K562 (cell line): ENCODE results near the gene DUSP5. TPM values are rescaled to one million over a fixed set of nuclear protein-coding genes. Genes with fewer than 3 reads are reported as not detected.

Source experiments
- ATAC-seq: fragments of 200-7000 bp; cut with Tn5 transposase; 3 replicates; pipeline ENCODE4 v1.9.1; 2020; ENCODE audit warnings: moderate library complexity
- BruUV-seq: library from RNA; stranded (reverse); fragments of 400-500 nt; replicated peaks from 2 replicates; lab custom pipeline; 2021; lab: Mats Ljungman, UMichigan
- CTCF ChIA-PET: fragments of 300-600 bp; formaldehyde crosslinking; extraction: SDS; loops from one replicate; lab custom pipeline; 2021; ENCODE audit warnings: low intra/inter-chr PET ratio; lab: Yijun Ruan, JAX
- POLR2A ChIA-PET: fragments of 300-600, 350-650 bp; sonication (Branson Sonifier 250); formaldehyde crosslinking; extraction: SDS; loops from one replicate; lab custom pipeline; 2021; ENCODE audit warnings: antibody characterized with exemption, inconsistent platforms; lab: Yijun Ruan, JAX
- DNase-seq, 4 experiments: peaks; one replicate each; pipeline versions ENCODE4 v3.0.0 to v3.0.0-alpha.2; 2011 to 2018; ENCODE audit warnings: low spot score in 3 of 4, mixed read lengths in 3 of 4; ENCODE audit errors: extremely low read depth in 1 of 4
- FAIRE-seq: peaks from 2 replicates; lab custom pipeline; 2011; peaks lifted over from hg19 to GRCh38; lab: Jason Lieb, UNC
- H2AFZ ChIP-seq: 2 replicates; pipeline ENCODE4 v1.6.0; 2011; ENCODE audit warnings: low read depth, low read length, control low read depth, inconsistent platforms
- H3K27ac ChIP-seq: fragments of 200-600 bp; 3 replicates; pipeline ENCODE4 v1.8.0; 2011; ENCODE audit warnings: low read depth, mild to moderate bottlenecking, control low read depth, inconsistent platforms, low read length, moderate library complexity, mixed read lengths; ENCODE audit errors: extremely low read depth
- H3K27me3 ChIP-seq, 2 experiments: fragments of 300-600 bp in 1 of 2; 2 replicates in 1 of 2; 3 replicates in 1 of 2; pipeline versions ENCODE4 v1.6.0 to v1.8.0; 2011; ENCODE audit warnings: inconsistent platforms in 2 of 2, low read length in 2 of 2, mild to moderate bottlenecking in 1 of 2, mixed read lengths in 1 of 2, moderate library complexity in 1 of 2; ENCODE audit not compliant: control insufficient read depth in 2 of 2, insufficient read depth in 2 of 2
- H3K36me3 ChIP-seq: fragments of 300-600 bp; 3 replicates; pipeline ENCODE4 v1.8.0; 2011; ENCODE audit warnings: mild to moderate bottlenecking, low read length, inconsistent platforms; ENCODE audit not compliant: control insufficient read depth, insufficient read depth
- H3K4me1 ChIP-seq, 2 experiments: fragments of 200-600 bp in 1 of 2; replicated peaks in 1 of 2; 2 replicates in 1 of 2; 3 replicates in 1 of 2; pipeline versions ENCODE4 v1.5.1 to v1.8.0; 2011; ENCODE audit warnings: inconsistent platforms in 2 of 2, low read length in 2 of 2, mild to moderate bottlenecking in 1 of 2, mixed read lengths in 1 of 2, moderate library complexity in 1 of 2; ENCODE audit not compliant: control insufficient read depth in 2 of 2, insufficient read depth in 2 of 2
- H3K4me2 ChIP-seq: 2 replicates; pipeline ENCODE4 v1.6.1; 2011; ENCODE audit warnings: low read length, control low read depth, inconsistent platforms, mixed read lengths; ENCODE audit not compliant: insufficient read depth
- H3K4me3 ChIP-seq: fragments of 200-600 bp; sonication (generic), shearing (Covaris generic); 2 replicates; pipeline ENCODE4 v1.5.1; 2016; ENCODE audit warnings: control low read depth, inconsistent platforms
- H3K79me2 ChIP-seq: fragments of 200-600 bp; 3 replicates; pipeline ENCODE4 v1.8.0; 2011; ENCODE audit warnings: low read length, inconsistent platforms; ENCODE audit not compliant: control insufficient read depth, insufficient read depth
- H3K9ac ChIP-seq, 2 experiments: 2 replicates each; pipeline versions ENCODE4 v1.6.0 to v1.6.1; 2011; ENCODE audit warnings: low read depth in 2 of 2, low read length in 2 of 2, control low read depth in 1 of 2, inconsistent platforms in 1 of 2, mild to moderate bottlenecking in 1 of 2, mixed read lengths in 1 of 2; ENCODE audit not compliant: insufficient read depth in 1 of 2
- H3K9me1 ChIP-seq: one replicate; pipeline ENCODE4 v1.6.0; 2011; ENCODE audit warnings: inconsistent platforms, mild to moderate bottlenecking, low read length, moderate library complexity; ENCODE audit not compliant: control insufficient read depth, insufficient read depth
- H3K9me3 ChIP-seq: replicated peaks from 2 replicates; pipeline ENCODE4 v1.5.1; 2011; ENCODE audit warnings: low read depth, low read length, inconsistent platforms; ENCODE audit not compliant: control insufficient read depth, insufficient read depth
- H4K20me1 ChIP-seq: replicated peaks from 2 replicates; pipeline ENCODE4 v1.6.1; 2011; ENCODE audit warnings: low read length, inconsistent platforms, mixed read lengths; ENCODE audit not compliant: control insufficient read depth, insufficient read depth
- BCOR ChIP-seq: fragments of 450-650 bp; IDR thresholded peaks from 2 replicates; pipeline ENCODE4 v1.6.1; 2016
- CHAMP1 ChIP-seq: fragments of 450-650 bp; IDR thresholded peaks from 2 replicates; pipeline ENCODE4 v1.6.1; 2016; ENCODE audit warnings: mild to moderate bottlenecking
- KDM1A ChIP-seq, 2 experiments: fragments of 450-650 bp; IDR thresholded peaks; 2 replicates each; pipeline ENCODE4 v1.6.1; 2016; ENCODE audit warnings: mild to moderate bottlenecking in 2 of 2
- RBFOX2 ChIP-seq: fragments of 200-400 bp; formaldehyde crosslinking; IDR thresholded peaks from 2 replicates; pipeline ENCODE4 v1.6.1; 2017; ENCODE audit warnings: low read depth, mild to moderate bottlenecking, low read length, moderate library complexity
- RBM25 ChIP-seq: fragments of 200-400 bp; formaldehyde crosslinking; IDR thresholded peaks from 2 replicates; pipeline ENCODE4 v1.6.1; 2018; ENCODE audit warnings: low read length, low read depth, moderate library complexity; ENCODE audit not compliant: severe bottlenecking
- VEZF1 ChIP-seq: fragments of 200-800 bp; sonication (Bioruptor generic); IDR thresholded peaks from 2 replicates; pipeline ENCODE4 v1.6.1; 2017; ENCODE audit warnings: missing genetic modification characterization, missing compliant biosample characterization
- WGBS: fragments of 100-300 bp; shearing (Covaris generic); methylation state at CpG from one replicate; pipeline ENCODE4 v1.1.6; 2016; ENCODE audit warnings: low coverage, mixed read lengths; ENCODE audit not compliant: insufficient coverage; ENCODE audit errors: missing lambda C conversion rate; 5-methylcytosine and 5-hydroxymethylcytosine counted together
- in situ Hi-C: fragments of 300-500 bp; cut with MboI; formaldehyde crosslinking; loops from 4 replicates; pipeline ENCODE4 v1.15.0; 2018; ENCODE audit warnings: inconsistent platforms, mixed read lengths
- intact Hi-C: fragments of 100-400 bp; cut with micrococcal nuclease; formaldehyde crosslinking; loops from 2 replicates; pipeline ENCODE4 v1.14.2; 2022
- polyA plus RNA-seq, 8 experiments: library from polyadenylated mRNA; depleted of rRNA in 4 of 8; stranded (reverse) in 5 of 8; unstranded in 3 of 8; fragments of >200 nt; fragmentation: Nextera tagmentation in 2 of 8; fragmentation: Illumina TruSeq in 1 of 8; extraction: Ambion mirVana in 2 of 8; extraction: Trizol in 1 of 8; gene quantifications; 2 replicates each; pipeline versions ENCODE4 v1.2.1 to v1.2.3, GENCODE V29; 2011 to 2014; ENCODE audit warnings: inconsistent platforms in 1 of 8, missing spikeins in 1 of 8
- total RNA-seq, 7 experiments: library from RNA; depleted of rRNA in 6 of 7; stranded (reverse); fragments of >200 nt in 6 of 7; fragmentation: Illumina TruSeq in 2 of 7; extraction: Trizol in 2 of 7; gene quantifications; 2 replicates each; pipeline versions ENCODE4 v1.2.1 to v1.2.3, GENCODE V29; 2011 to 2021; ENCODE audit warnings: low replicate concordance in 1 of 7

DUSP5 gene
- total and polyA plus RNA-seq, 9 of the 15 experiments (the other 6 are each of a cell fraction or from before 2014, with no cell fraction given) = 0.49 to 3.4 (median 2.0) TPM

GRCh38 chr10:110504111-110504735, 6.5 kb downstream of the DUSP5 start (continued):
- TF ChIP-seq CHAMP1 = no peak

GRCh38 chr10:110505130-110505770, 7.5 kb downstream of the DUSP5 start:
- no TSS peak for BruUV-seq
- no peak overlapping the region for H3K4me2 ChIP-seq
- H3K79me2 ChIP-seq = peaks cover 14% of the 10 kb centered on the region; the same call in 2 of the 3 replicates
- ChIA-PET POLR2A (interaction anchor here (0.6 kb wide), 1 partner anchor 1487 kb away, joined by 3 read pairs; no protein-coding TSS in a partner anchor), CTCF (no interaction called here)
- H3K36me3 ChIP-seq = peaks cover 17% of the 10 kb centered on the region; the same call in 2 of the 3 replicates
- peak; percentile 46; the same call in 1 of the 2 replicates for TF ChIP-seq BCOR
- peak; percentile 70 for TF ChIP-seq RBM25
- no peak for TF ChIP-seq VEZF1
- no peak for TF ChIP-seq RBFOX2
- peak in 1 of 2 experiments; percentile 14; a peak in 1 of 4 replicates for TF ChIP-seq KDM1A (IDR thresholded peaks at IDR 0.05)
- H3K9ac ChIP-seq = no peak overlapping the region
- 75% methylated on average over 6 of the region's 6 CpGs for WGBS
- H3K4me3 ChIP-seq = no peak overlapping the region
- H3K9me3 ChIP-seq = no peaks in the 10 kb centered on the region
- H3K27ac ChIP-seq = no peak overlapping the region
- intact Hi-C loops = no loop called here
- H2AFZ ChIP-seq = no peak overlapping the region
- H4K20me1 ChIP-seq = no peaks in the 10 kb centered on the region
- peaks cover 8 to 42% of the 10 kb centered on the region in 2 experiments; a peak in 4 of 5 replicates for H3K4me1 ChIP-seq
- H3K27me3 ChIP-seq = no peaks in the 10 kb centered on the region
- in situ Hi-C loops = no loop called here
- DNase-seq (no peak), FAIRE-seq (no peak), ATAC-seq (no peak)
- no peaks in the 10 kb centered on the region for H3K9me1 ChIP-seq
